ENCODE data around the gene RANBP17. TPM values are rescaled to one million over a fixed set of nuclear protein-coding genes. Genes with fewer than 3 reads are reported as not detected.

The RANBP17 gene
- total RNA-seq, 1 experiment from 2014 or later: 14.5 TPM

DNA sequence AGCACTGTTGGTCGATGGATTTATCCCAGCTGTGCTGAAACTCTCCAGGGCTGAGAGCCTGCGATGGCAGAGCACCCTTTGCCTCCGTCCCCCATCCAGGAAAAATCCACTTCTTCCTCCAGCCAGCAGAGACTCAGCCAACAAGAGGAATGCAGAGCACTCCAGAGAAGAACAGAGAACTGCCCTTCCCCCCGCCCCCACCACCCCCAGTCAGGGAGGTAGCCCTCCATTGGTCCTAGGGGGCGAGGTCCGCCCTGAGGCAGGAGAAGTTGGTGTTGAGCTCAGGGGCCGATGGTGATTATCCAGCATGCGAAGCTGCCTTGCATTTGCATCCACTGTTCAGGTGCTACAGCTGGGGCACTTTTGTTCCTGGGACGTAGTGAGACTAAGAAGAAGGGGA, 456.2 kb downstream of the RANBP17 start:
- no peaks in the 10 kb centered on the region for H3F3A ChIP-seq (ENCODE audit: insufficient read depth, low read depth)
- H3K36me3 ChIP-seq (ENCODE audit: low read depth): no peaks in the 10 kb centered on the region
- no peaks in the 10 kb centered on the region for H3K9me3 ChIP-seq (ENCODE audit: insufficient read depth, low read depth)
- intact Hi-C loops (cut with micrococcal nuclease; ENCODE audit: unreplicated experiment): no loop called here
- DNase-seq: no peak
- ChIA-PET POLR2A (ENCODE audit: unreplicated experiment) (no interaction called here), CTCF (no interaction called here)
- TF ChIP-seq EZH2 (IDR thresholded peaks at IDR 0.05; ENCODE audit: low read depth): no peak
- TF ChIP-seq, protein P1, sequence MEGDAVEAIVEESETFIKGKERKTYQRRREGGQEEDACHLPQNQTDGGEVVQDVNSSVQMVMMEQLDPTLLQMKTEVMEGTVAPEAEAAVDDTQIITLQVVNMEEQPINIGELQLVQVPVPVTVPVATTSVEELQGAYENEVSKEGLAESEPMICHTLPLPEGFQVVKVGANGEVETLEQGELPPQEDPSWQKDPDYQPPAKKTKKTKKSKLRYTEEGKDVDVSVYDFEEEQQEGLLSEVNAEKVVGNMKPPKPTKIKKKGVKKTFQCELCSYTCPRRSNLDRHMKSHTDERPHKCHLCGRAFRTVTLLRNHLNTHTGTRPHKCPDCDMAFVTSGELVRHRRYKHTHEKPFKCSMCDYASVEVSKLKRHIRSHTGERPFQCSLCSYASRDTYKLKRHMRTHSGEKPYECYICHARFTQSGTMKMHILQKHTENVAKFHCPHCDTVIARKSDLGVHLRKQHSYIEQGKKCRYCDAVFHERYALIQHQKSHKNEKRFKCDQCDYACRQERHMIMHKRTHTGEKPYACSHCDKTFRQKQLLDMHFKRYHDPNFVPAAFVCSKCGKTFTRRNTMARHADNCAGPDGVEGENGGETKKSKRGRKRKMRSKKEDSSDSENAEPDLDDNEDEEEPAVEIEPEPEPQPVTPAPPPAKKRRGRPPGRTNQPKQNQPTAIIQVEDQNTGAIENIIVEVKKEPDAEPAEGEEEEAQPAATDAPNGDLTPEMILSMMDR (conservative IDR thresholded peaks at IDR 0.05): no peak
- no TSS peak for BruUV-seq (replicated peaks)
- no peaks in the 10 kb centered on the region for H4K20me1 ChIP-seq (ENCODE audit: insufficient read depth)
- H3K4me3 ChIP-seq: no peak overlapping the region
- H3K79me2 ChIP-seq (ENCODE audit: low read depth): no peaks in the 10 kb centered on the region
- H3K4me2 ChIP-seq: no peak overlapping the region
- no peak overlapping the region for H2AFZ ChIP-seq
- H3K4me1 ChIP-seq (replicated peaks; ENCODE audit: insufficient read depth): no peaks in the 10 kb centered on the region
- no peaks in the 10 kb centered on the region for H3K9me2 ChIP-seq (ENCODE audit: insufficient read depth)
- H3K27me3 ChIP-seq (ENCODE audit: insufficient read depth, low read depth): 0 out of 2 replicates have a peak, but pooled peaks cover under 1% of the 10 kb centered on the region
- no peak overlapping the region for H3K27ac ChIP-seq

DNA sequence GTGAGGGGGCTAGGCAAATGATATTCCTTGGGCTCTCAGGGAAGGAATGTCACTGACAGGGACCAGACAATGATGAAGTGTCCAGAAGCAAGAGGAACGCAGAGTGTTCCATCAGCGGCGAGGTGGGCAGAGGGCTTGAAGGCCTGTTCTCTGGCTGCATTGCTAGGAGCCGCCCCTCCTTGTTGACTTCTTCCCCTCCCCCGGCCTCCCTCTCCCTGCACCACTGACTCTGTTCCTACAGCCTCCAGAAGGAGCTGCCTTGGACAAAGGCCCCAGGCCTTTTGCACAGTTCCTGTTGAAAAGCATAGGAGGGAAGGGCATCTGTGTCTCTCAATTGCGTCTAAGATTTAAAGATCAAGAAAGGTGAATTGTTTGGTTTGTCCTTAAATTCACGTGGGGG, 459.6 kb downstream of the RANBP17 start:
- Histone ChIP-seq H3K27ac (no peak overlapping the region), H3K27me3 (ENCODE audit: insufficient read depth, low read depth) (no peaks in the 10 kb centered on the region), H3K4me1 (replicated peaks; ENCODE audit: insufficient read depth) (peaks cover 6% of the 10 kb centered on the region), H3K4me3 (no peak overlapping the region), H3K4me2 (no peak overlapping the region), H3F3A (ENCODE audit: insufficient read depth, low read depth) (peaks cover 6% of the 10 kb centered on the region; the same call in 1 of the 2 replicates), H4K20me1 (ENCODE audit: insufficient read depth) (no peaks in the 10 kb centered on the region), H3K9me2 (ENCODE audit: insufficient read depth) (no peaks in the 10 kb centered on the region), H3K36me3 (ENCODE audit: low read depth) (no peaks in the 10 kb centered on the region), H3K79me2 (ENCODE audit: low read depth) (no peaks in the 10 kb centered on the region), H2AFZ (no peak overlapping the region), H3K9me3 (ENCODE audit: insufficient read depth, low read depth) (no peaks in the 10 kb centered on the region)
- no TSS peak for BruUV-seq (replicated peaks)
- intact Hi-C loops (cut with micrococcal nuclease; ENCODE audit: unreplicated experiment): no loop called here
- POLR2A ChIA-PET (ENCODE audit: unreplicated experiment): no interaction called here
- CTCF ChIA-PET: no interaction called here
- no peak for DNase-seq
- TF ChIP-seq, protein P1 (conservative IDR thresholded peaks at IDR 0.05): no peak
- TF ChIP-seq EZH2 (IDR thresholded peaks at IDR 0.05; ENCODE audit: low read depth): no peak

DNA sequence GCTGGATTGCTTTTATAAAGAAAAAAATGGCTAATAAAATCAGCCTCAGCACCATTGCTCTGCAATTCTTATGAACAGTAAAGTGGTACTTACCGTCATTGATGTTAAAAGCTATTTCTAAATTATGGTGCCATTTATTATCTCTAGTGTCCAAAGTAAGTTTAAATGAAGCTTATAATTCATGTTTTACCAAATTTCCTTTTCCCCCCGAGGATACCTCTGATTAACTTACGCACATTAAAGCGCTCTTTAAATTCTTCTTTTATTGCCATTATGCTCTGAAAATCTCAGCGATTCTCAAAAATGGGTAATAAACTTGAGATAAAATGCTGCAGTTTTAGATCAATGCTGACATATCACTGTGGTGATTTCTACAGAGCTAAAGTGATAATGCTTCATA, 460.7 kb downstream of the RANBP17 start:
- Histone ChIP-seq H3K4me3 (no peak overlapping the region), H3K79me2 (ENCODE audit: low read depth) (no peaks in the 10 kb centered on the region), H3K4me2 (no peak overlapping the region), H3K9me2 (ENCODE audit: insufficient read depth) (no peaks in the 10 kb centered on the region), H3K36me3 (ENCODE audit: low read depth) (no peaks in the 10 kb centered on the region), H3K27ac (no peak overlapping the region), H3F3A (ENCODE audit: insufficient read depth, low read depth) (peaks cover 6% of the 10 kb centered on the region; the same call in 1 of the 2 replicates), H2AFZ (no peak overlapping the region), H3K9me3 (ENCODE audit: insufficient read depth, low read depth) (no peaks in the 10 kb centered on the region), H3K4me1 (replicated peaks; ENCODE audit: insufficient read depth) (peaks cover 6% of the 10 kb centered on the region), H3K27me3 (ENCODE audit: insufficient read depth, low read depth) (no peaks in the 10 kb centered on the region), H4K20me1 (ENCODE audit: insufficient read depth) (no peaks in the 10 kb centered on the region)
- TF ChIP-seq, protein P1 (conservative IDR thresholded peaks at IDR 0.05): no peak
- no peak for TF ChIP-seq EZH2 (IDR thresholded peaks at IDR 0.05; ENCODE audit: low read depth)
- ChIA-PET POLR2A (ENCODE audit: unreplicated experiment) (no interaction called here), CTCF (interaction anchor here (0.6 kb wide), 1 partner anchor 689 kb away, joined by 3 read pairs; no protein-coding TSS in a partner anchor)
- no peak for DNase-seq
- BruUV-seq (replicated peaks): no TSS peak
- intact Hi-C loops (cut with micrococcal nuclease; ENCODE audit: unreplicated experiment): no loop called here

Measured in PC-9 (cell line).